IMR-90 (cell line): Measurements from ENCODE around the gene ZC3H15.

Experiments
- CTCF ChIP-seq: conservative IDR thresholded peaks from 2 replicates; pipeline ENCODE4 v1.5.1; 2012; ENCODE audit warnings: mild to moderate bottlenecking, low read depth, low read length, improper control_type of control experiment
- MXI1 ChIP-seq: IDR thresholded peaks from 2 replicates; pipeline ENCODE4 v1.6.1; 2012; ENCODE audit warnings: low read depth, mild to moderate bottlenecking, low read length, moderate library complexity, borderline replicate concordance
- SMC3 ChIP-seq: fragments of 150-350 bp; IDR thresholded peaks from 2 replicates; pipeline ENCODE4 v1.6.1; 2016; ENCODE audit warnings: low read depth, mild to moderate bottlenecking, antibody characterized with exemption, low read length, moderate library complexity

GRCh38 chr2:186457908-186458307, 28.2 kb upstream of the ZC3H15 start:
- TF ChIP-seq CTCF: no peak
- TF ChIP-seq SMC3: no peak
- TF ChIP-seq MXI1: no peak
